Heart left ventricle (tissue), 16 donors: ENCODE data around the gene ZNF222. TPM values are rescaled to one million over a fixed set of nuclear protein-coding genes. Genes with fewer than 3 reads are reported as not detected.

Experiments
- ATAC-seq, 4 donors: fragments of 200-7000 bp; cut with Tn5 transposase; one replicate each; pipeline ENCODE4 v1.9.1; 2020 to 2022; ENCODE audit warnings: moderate library complexity in 4 of 4, mild to moderate bottlenecking in 3 of 4, moderate number of reproducible peaks in 1 of 4
- DNase-seq, 5 donors: peaks; one replicate each; pipeline ENCODE4 v3.0.0-alpha.2; 2020
- H3K27ac ChIP-seq, 12 donors: fragments of 200-600 bp; sonication (generic) in 4 of 12; one replicate each; pipeline versions ENCODE4 v1.5.0 to v1.8.0; 2016 to 2022; ENCODE audit warnings: mild to moderate bottlenecking in 2 of 12
- H3K27me3 ChIP-seq, 9 donors: fragments of 200-600 bp; sonication (generic) in 2 of 9; one replicate each; pipeline versions ENCODE4 v1.5.1 to v1.8.0; 2016 to 2022; ENCODE audit warnings: mild to moderate bottlenecking in 3 of 9
- H3K36me3 ChIP-seq, 9 donors: fragments of 200-600 bp; sonication (generic) in 2 of 9; one replicate each; pipeline versions ENCODE4 v1.5.0 to v1.8.0; 2018 to 2022; ENCODE audit warnings: mild to moderate bottlenecking in 2 of 9
- H3K4me1 ChIP-seq, 12 donors: fragments of 200-600 bp; sonication (generic) in 4 of 12; one replicate each; pipeline versions ENCODE4 v1.5.0 to v1.8.0; 2016 to 2022; ENCODE audit warnings: mild to moderate bottlenecking in 3 of 12
- H3K4me3 ChIP-seq, 12 donors: fragments of 200-600 bp; sonication (generic) in 4 of 12; one replicate each; pipeline versions ENCODE4 v1.5.0 to v1.8.0; 2017 to 2022; ENCODE audit warnings: mild to moderate bottlenecking in 9 of 12, moderate library complexity in 4 of 12
- H3K9me3 ChIP-seq, 12 donors: fragments of 200-600 bp; sonication (generic) in 4 of 12; one replicate each; pipeline versions ENCODE4 v1.5.0 to v1.8.0; 2016 to 2022; ENCODE audit warnings: mild to moderate bottlenecking in 1 of 12
- CTCF ChIP-seq, 12 donors: fragments of 200-600 bp; sonication (generic) in 4 of 12; IDR thresholded peaks; one replicate each; pipeline versions ENCODE4 v1.5.0 to v1.8.0; 2018 to 2022; ENCODE audit warnings: antibody characterized with exemption in 12 of 12, mild to moderate bottlenecking in 5 of 12
- POLR2A ChIP-seq, 2 donors: fragments of 450-650 bp; IDR thresholded peaks; one replicate each; pipeline ENCODE4 v1.6.1; 2017; ENCODE audit warnings: antibody characterized with exemption in 2 of 2, mild to moderate bottlenecking in 2 of 2, moderate library complexity in 2 of 2
- WGBS, 4 donors: extraction: QIAGEN DNeasy Blood & Tissue Kit in 2 of 4; methylation state at CpG; one replicate each; pipeline versions ENCODE4 v1.1.5 to v1.1.7; 2013 to 2018; 5-methylcytosine and 5-hydroxymethylcytosine counted together
- intact Hi-C, 10 donors: fragments of 100-400 bp; cut with DNase I; formaldehyde crosslinking; loops; one replicate each; pipeline versions ENCODE4 v1.11.1 to v1.14.2; 2022
- polyA plus RNA-seq, 2 donors: library from polyadenylated mRNA; stranded (reverse); fragments of 200-250 nt; gene quantifications; one replicate each; pipeline ENCODE4 v1.2.3, GENCODE V29; 2013
- total RNA-seq, 9 donors: library from RNA; depleted of rRNA in 2 of 9; stranded (reverse); fragments of >200 nt in 2 of 9; fragmentation: NEBNext Ultra II Directional in 3 of 9; extraction: Animal tissue kit (Norgen Biotek cat#: 25700) in 3 of 9; gene quantifications; one replicate each; pipeline versions ENCODE4 v1.1.0 to v1.2.4, GENCODE V29; 2016 to 2023
- donor health status: ischemic (EF 13 %, LVEDD 7.1; RV severe dilation, severe dysfunction).
- donor health status: healthy with polysubstance abuse.
- donor health status: DM: no; HTN: yes; CAD: no.
- donor health status: DM: no; HTN: no; CAD: no.
- donor health status: ischemic (EF 25% LVEDD 6.9; RV normal size, moderate dysfunction).
- donor health status: ischemic (EF 25% LVEDD 5.7; RV mildly dilated, moderate dysfunction).
- donor health status: healthy.
- donor health status: DM: yes; HTN: yes; CAD: no.
- donor health status: ischemic (EF 35%, LVEDD 5.7; RV mildly dilated, moderate dysfunction).
- donor health status: nonischemic (EF 11% LVEDD 7.7; RV severe dilation, severe dysfunction).
- donor health status: DM: yes; HTN: yes; CAD: no.
- donor health status: PGD.
- donor health status: ischemic (EF 29% LVEDD 5.4; RV normal size, mild dysfunction).
- donor health status: nonischemic (EF 23%, LVEDD 6.1; RV moderate dilation, normal function).

Gene ZNF222
- total and polyA plus RNA-seq, 11 donors = 2.1 to 7.7 (median 3.9) TPM

DNA sequence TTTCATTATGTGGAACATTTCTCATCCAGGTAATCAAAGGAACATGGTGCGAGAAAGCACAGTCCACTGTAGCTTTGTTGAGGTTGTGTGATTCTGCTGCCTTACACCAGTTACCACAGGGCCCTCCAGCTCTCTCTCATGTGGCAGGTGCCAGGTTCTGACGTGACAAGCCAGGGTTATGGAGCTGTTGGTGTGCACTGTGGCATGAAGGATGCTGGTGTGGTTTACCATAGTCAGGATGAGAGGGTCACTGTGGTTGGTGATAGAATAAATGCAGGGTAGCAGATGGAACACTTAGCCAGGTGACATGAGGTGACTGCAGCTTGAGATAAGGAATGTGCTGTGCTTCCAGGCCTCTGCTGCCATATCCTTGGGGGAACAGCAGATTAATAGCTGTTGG, 34.0 kb downstream of the ZNF222 start:
- H3K4me3 ChIP-seq = no peak overlapping the region
- peaks cover 0 to 92% (median 78%) of the 10 kb centered on the region in 9 donors for H3K36me3 ChIP-seq
- H3K27ac ChIP-seq = no peak overlapping the region
- H3K4me1 ChIP-seq = no peaks in the 10 kb centered on the region
- H3K27me3 ChIP-seq = no peaks in the 10 kb centered on the region
- ATAC-seq (no peak), DNase-seq (no peak)
- intact Hi-C loops = loop anchor here in 1 of 10 donors (10.0 kb wide), 1 partner anchor 54 kb away; the partner anchor contains the start of gene ZNF230
- WGBS, 4 donors = 92 to 100% (median 94%) methylated on average over 2 of the region's 2 CpGs
- no peak for TF ChIP-seq POLR2A (IDR thresholded peaks at IDR 0.05)
- no peak for TF ChIP-seq CTCF (IDR thresholded peaks at IDR 0.05)
- peaks cover 0 to 22% (median 0%) of the 10 kb centered on the region in 12 donors for H3K9me3 ChIP-seq

- no peak for ATAC-seq
- no peaks in the 10 kb centered on the region for H3K27me3 ChIP-seq
- H3K36me3 ChIP-seq = peaks cover 0 to 99% (median 82%) of the 10 kb centered on the region in 9 donors
- TF ChIP-seq POLR2A (IDR thresholded peaks at IDR 0.05) = no peak
- TF ChIP-seq CTCF (IDR thresholded peaks at IDR 0.05) = no peak
- DNase-seq = no peak
- intact Hi-C loops = no loop called here
- H3K9me3 ChIP-seq = peaks cover 0 to 35% (median 14%) of the 10 kb centered on the region in 12 donors
- H3K4me3 ChIP-seq = no peak overlapping the region
- 92 to 96% (median 94%) methylated on average over 1 of the region's 1 CpG for WGBS, 4 donors
- H3K27ac ChIP-seq = no peak overlapping the region
- no peaks in the 10 kb centered on the region for H3K4me1 ChIP-seq
These were observed 35.9 kb downstream of the ZNF222 start for GRCh38 chr19:44061038-44061437.

DNA sequence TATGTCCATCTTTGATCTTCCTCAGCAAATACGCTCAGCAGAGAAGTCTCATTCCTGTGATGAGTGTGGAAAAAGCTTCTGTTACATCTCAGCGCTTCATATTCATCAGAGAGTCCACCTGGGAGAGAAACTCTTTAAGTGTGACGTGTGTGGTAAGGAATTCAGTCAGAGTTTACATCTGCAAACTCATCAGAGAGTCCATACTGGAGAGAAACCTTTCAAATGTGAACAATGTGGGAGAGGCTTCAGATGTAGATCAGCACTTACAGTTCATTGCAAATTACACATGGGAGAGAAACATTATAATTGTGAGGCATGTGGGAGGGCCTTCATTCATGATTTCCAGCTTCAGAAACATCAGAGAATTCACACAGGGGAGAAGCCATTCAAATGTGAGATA, 41.1 kb downstream of the ZNF222 start:
- TF ChIP-seq POLR2A (IDR thresholded peaks at IDR 0.05) (no peak), CTCF (IDR thresholded peaks at IDR 0.05) (no peak)
- intact Hi-C loops = no loop called here
- ATAC-seq (no peak), DNase-seq (no peak)
- Histone ChIP-seq H3K27me3 (no peaks in the 10 kb centered on the region), H3K4me3 (no peak overlapping the region), H3K9me3 (peaks cover 0 to 80% (median 33%) of the 10 kb centered on the region in 12 donors), H3K27ac (no peak overlapping the region), H3K36me3 (peaks cover 0 to 72% (median 53%) of the 10 kb centered on the region in 9 donors), H3K4me1 (peaks cover 0 to 2% (median 0%) of the 10 kb centered on the region in 12 donors)
- 62 to 83% (median 72%) methylated on average over 3 of the region's 3 CpGs for WGBS, 4 donors

DNA sequence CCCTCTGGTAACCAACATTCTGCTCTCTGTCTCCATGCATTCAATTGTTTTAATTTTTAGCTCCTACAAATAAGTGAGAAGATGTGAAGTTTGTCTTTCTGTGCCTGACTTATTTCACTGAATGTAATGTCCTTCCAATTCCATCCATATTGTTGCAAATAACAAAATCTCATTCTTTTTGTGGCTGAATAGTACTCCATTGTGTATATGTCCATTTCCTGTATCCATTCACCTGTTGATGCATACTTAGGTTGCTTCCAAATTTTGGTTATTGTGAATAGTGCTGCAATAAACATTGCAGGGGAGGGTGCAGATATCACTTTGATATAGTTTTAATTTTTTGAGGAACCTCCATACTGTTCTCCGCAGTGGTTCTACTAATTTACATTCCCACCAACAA, 44.2 kb downstream of the ZNF222 start:
- H3K9me3 ChIP-seq = peaks cover 0 to 62% (median 28%) of the 10 kb centered on the region in 12 donors

More for the DNA sequence above, 44.2 kb downstream of the ZNF222 start:
- ATAC-seq = no peak
- Histone ChIP-seq H3K36me3 (peaks cover 0 to 41% (median 22%) of the 10 kb centered on the region in 9 donors), H3K4me3 (no peak overlapping the region), H3K4me1 (peaks cover 0 to 15% (median 8%) of the 10 kb centered on the region in 12 donors), H3K27ac (no peak overlapping the region), H3K27me3 (no peaks in the 10 kb centered on the region)
- 93 to 98% (median 96%) methylated on average over 1 of the region's 1 CpG for WGBS, 4 donors
- no peak for DNase-seq
- intact Hi-C loops = no loop called here
- TF ChIP-seq CTCF (IDR thresholded peaks at IDR 0.05) (no peak), POLR2A (IDR thresholded peaks at IDR 0.05) (no peak)
